CD4-positive, alpha-beta T cell (primary cell): ENCODE data around the gene SENP7. TPM values are rescaled to one million over a fixed set of nuclear protein-coding genes. Genes with fewer than 3 reads are reported as not detected.
"Not testable (repeated sequence)": the region's sequence is repeated elsewhere in the genome, so short reads cannot be mapped to it uniquely, and the experiment has no call there.

Experiments used
- ATAC-seq: fragments of 200-7000 bp; cut with Tn5 transposase; one replicate; pipeline ENCODE4 v1.10.0; 2022; ENCODE audit warnings: mild to moderate bottlenecking; ENCODE audit not compliant: poor library complexity
- CTCF ChIA-PET: fragments of 350-600 bp; sonication (Branson Sonifier 250); formaldehyde crosslinking; loops from one replicate; lab custom pipeline; 2021; ENCODE audit warnings: antibody characterized with exemption, inconsistent platforms; lab: Charles Lee
- POLR2A ChIA-PET: fragments of 350-600 bp; sonication (Branson Sonifier 250); formaldehyde crosslinking; loops from one replicate; lab custom pipeline; 2021; ENCODE audit warnings: antibody characterized with exemption, inconsistent platforms; lab: Charles Lee
- DNase-seq, 14 experiments: peaks; one replicate each; pipeline ENCODE4 v3.0.0-alpha.2; 2013 to 2020; ENCODE audit warnings: mixed read lengths in 2 of 14
- H3K27ac ChIP-seq, 2 donors: one replicate each; pipeline versions ENCODE4 v1.5.1 to v1.7.0; 2013; ENCODE audit warnings: low read length in 2 of 2, low read depth in 1 of 2, mild to moderate bottlenecking in 1 of 2
- H3K27me3 ChIP-seq, 2 experiments: 1 replicate in 1 of 2; 2 replicates in 1 of 2; pipeline versions ENCODE4 v1.6.1 to v1.7.0; 2013; ENCODE audit warnings: low read length in 2 of 2, control low read depth in 1 of 2, mild to moderate bottlenecking in 1 of 2, moderate library complexity in 1 of 2; ENCODE audit not compliant: insufficient read depth in 2 of 2, control insufficient read depth in 1 of 2
- H3K36me3 ChIP-seq: one replicate; pipeline ENCODE4 v1.6.1; 2013; ENCODE audit warnings: low read length, control low read depth; ENCODE audit not compliant: insufficient read depth
- H3K4me1 ChIP-seq: one replicate; pipeline ENCODE4 v1.6.1; 2013; ENCODE audit warnings: low read length, control low read depth; ENCODE audit not compliant: insufficient read depth
- H3K4me3 ChIP-seq: one replicate; pipeline ENCODE4 v1.5.1; 2013; ENCODE audit warnings: mild to moderate bottlenecking, low read length, moderate library complexity
- H3K9me3 ChIP-seq, 2 experiments: 1 replicate in 1 of 2; 2 replicates in 1 of 2; pipeline versions ENCODE4 v1.6.1 to v1.7.0; 2013; ENCODE audit warnings: low read length in 2 of 2, mild to moderate bottlenecking in 2 of 2, control low read depth in 1 of 2, moderate library complexity in 1 of 2; ENCODE audit not compliant: control insufficient read depth in 1 of 2, insufficient read depth in 1 of 2
- H3K27ac Mint-ChIP-seq: one replicate; pipeline ENCODE4 v1.8.0; 2020; ENCODE audit warnings: mixed read lengths
- H3K27me3 Mint-ChIP-seq: one replicate; pipeline ENCODE4 v1.8.0; 2021; ENCODE audit warnings: mixed read lengths
- H3K36me3 Mint-ChIP-seq: one replicate; pipeline ENCODE4 v1.8.0; 2021; ENCODE audit warnings: low read depth, mixed read lengths
- H3K4me1 Mint-ChIP-seq: one replicate; pipeline ENCODE4 v1.8.0; 2021; ENCODE audit warnings: low read depth, mixed read lengths
- H3K4me3 Mint-ChIP-seq: one replicate; pipeline ENCODE4 v1.8.0; 2020; ENCODE audit warnings: mild to moderate bottlenecking, mixed read lengths
- H3K9me3 Mint-ChIP-seq: one replicate; pipeline ENCODE4 v1.8.0; 2020; ENCODE audit warnings: mixed read lengths
- CTCF ChIP-seq: fragments of 200-600 bp; IDR thresholded peaks from one replicate; pipeline ENCODE4 v1.8.0; 2022; ENCODE audit warnings: antibody characterized with exemption, mild to moderate bottlenecking
- intact Hi-C, 2 experiments: fragments of 100-400 bp; cut with DNase I in 1 of 2; cut with micrococcal nuclease in 1 of 2; formaldehyde crosslinking; loops; one replicate each; pipeline versions ENCODE4 v1.15.1 to v1.9.0; 2023 to 2025; cut with DNase I, micrococcal nuclease
- total RNA-seq, 174 experiments: library from RNA in 2 of 174; stranded (reverse) in 2 of 174; gene quantifications; one replicate each; pipeline ENCODE4 v1.2.3 and lab custom pipeline; 2021 to 2026

The SENP7 gene
- total RNA-seq, 2 experiments from 2014 or later: 37.5 to 39.3 TPM

- TF ChIP-seq CTCF: no peak
- Histone ChIP-seq H3K4me3 (no peak overlapping the region), H3K9me3 (no peaks in the 10 kb centered on the region), H3K27me3 (no peaks in the 10 kb centered on the region), H3K36me3 (peaks cover 22% of the 10 kb centered on the region), H3K27ac (no peak overlapping the region), H3K4me1 (no peaks in the 10 kb centered on the region)
- no peaks in the 10 kb centered on the region for H3K27me3 Mint-ChIP-seq
- POLR2A ChIA-PET: no interaction called here
- no peak for ATAC-seq
- intact Hi-C loops: no loop called here
- no peak overlapping the region for H3K4me3 Mint-ChIP-seq
- H3K9me3 Mint-ChIP-seq: no peaks in the 10 kb centered on the region
- no peak for DNase-seq
- peaks cover 44% of the 10 kb centered on the region for H3K4me1 Mint-ChIP-seq
- peaks cover 86% of the 10 kb centered on the region for H3K36me3 Mint-ChIP-seq
- CTCF ChIA-PET: no interaction called here
- H3K27ac Mint-ChIP-seq: peak overlapping the region; percentile 27
Measured at GRCh38 chr3:101458387-101458786, 54.6 kb downstream of the SENP7 start.

- Histone ChIP-seq H3K27me3 (no peaks in the 10 kb centered on the region), H3K9me3 (no peaks in the 10 kb centered on the region), H3K4me3 (no peak overlapping the region), H3K27ac (no peak overlapping the region), H3K36me3 (peaks cover 17% of the 10 kb centered on the region), H3K4me1 (no peaks in the 10 kb centered on the region)
- peaks cover 82% of the 10 kb centered on the region for H3K36me3 Mint-ChIP-seq
- no peak for TF ChIP-seq CTCF
- H3K4me1 Mint-ChIP-seq: peaks cover 42% of the 10 kb centered on the region
- DNase-seq (no peak), ATAC-seq (no peak)
- intact Hi-C loops: no loop called here
- H3K4me3 Mint-ChIP-seq: no peak overlapping the region
- ChIA-PET CTCF (no interaction called here), POLR2A (no interaction called here)
- no peaks in the 10 kb centered on the region for H3K27me3 Mint-ChIP-seq
- no peaks in the 10 kb centered on the region for H3K9me3 Mint-ChIP-seq
- peak overlapping the region; percentile 16 for H3K27ac Mint-ChIP-seq
Measured at GRCh38 chr3:101454629-101455028, 58.4 kb downstream of the SENP7 start.

- ChIA-PET POLR2A (no interaction called here), CTCF (no interaction called here)
- Histone ChIP-seq H3K27ac (no peak overlapping the region), H3K9me3 (no peaks in the 10 kb centered on the region), H3K27me3 (no peaks in the 10 kb centered on the region), H3K36me3 (peaks cover 15% of the 10 kb centered on the region), H3K4me1 (no peaks in the 10 kb centered on the region), H3K4me3 (no peak overlapping the region)
- ATAC-seq (no peak), DNase-seq (no peak)
- no peaks in the 10 kb centered on the region for H3K27me3 Mint-ChIP-seq
- H3K4me1 Mint-ChIP-seq: peaks cover 42% of the 10 kb centered on the region
- intact Hi-C loops: no loop called here
- H3K9me3 Mint-ChIP-seq: peaks cover under 1% of the 10 kb centered on the region
- no peak overlapping the region for H3K4me3 Mint-ChIP-seq
- H3K36me3 Mint-ChIP-seq: peaks cover 82% of the 10 kb centered on the region
- H3K27ac Mint-ChIP-seq: peak overlapping the region; percentile 16
- TF ChIP-seq CTCF: no peak
Measured at GRCh38 chr3:101453961-101454360, 59.1 kb downstream of the SENP7 start.

- H3K27ac Mint-ChIP-seq, intact Hi-C loops, ATAC-seq, H3K27me3 ChIP-seq, H3K4me3 ChIP-seq, H3K27me3 Mint-ChIP-seq, DNase-seq, H3K9me3 Mint-ChIP-seq, CTCF ChIA-PET, H3K9me3 ChIP-seq, H3K36me3 ChIP-seq, H3K4me3 Mint-ChIP-seq, POLR2A ChIA-PET, H3K27ac ChIP-seq: not testable (repeated sequence)
- Mint-ChIP-seq H3K4me1 (peaks cover 57% of the 10 kb centered on the region), H3K36me3 (peaks cover 73% of the 10 kb centered on the region)
- H3K4me1 ChIP-seq: peaks cover 13% of the 10 kb centered on the region
Measured at GRCh38 chr3:101438641-101439040, 74.4 kb downstream of the SENP7 start.
